K562 (cell line): Measurements from ENCODE around the gene MDP1. TPM values are rescaled to one million over a fixed set of nuclear protein-coding genes. Genes with fewer than 3 reads are reported as not detected.

Experiments used
- BRD9 ChIP-seq: fragments of 450-650 bp; IDR thresholded peaks from 2 replicates; pipeline ENCODE4 v1.6.1; 2018; ENCODE audit warnings: low read depth; ENCODE audit not compliant: partially characterized antibody
- CEBPB ChIP-seq: fragments of 450-650 bp; IDR thresholded peaks from 2 replicates; pipeline ENCODE4 v1.6.1; 2016; ENCODE audit warnings: missing genetic modification characterization, missing compliant biosample characterization
- CTBP1 ChIP-seq: fragments of 450-650 bp; IDR thresholded peaks from 2 replicates; pipeline ENCODE4 v1.6.1; 2016; ENCODE audit warnings: borderline replicate concordance
- HDGF ChIP-seq: fragments of 450-650 bp; IDR thresholded peaks from 2 replicates; pipeline ENCODE4 v1.6.1; 2016
- NBN ChIP-seq: fragments of 450-650 bp; IDR thresholded peaks from 2 replicates; pipeline ENCODE4 v1.6.1; 2016; ENCODE audit warnings: low read depth, mild to moderate bottlenecking
- NFIC ChIP-seq: fragments of 450-650 bp; IDR thresholded peaks from 2 replicates; pipeline ENCODE4 v1.6.1; 2017; ENCODE audit warnings: mild to moderate bottlenecking, inconsistent platforms
- RB1 ChIP-seq: fragments of 450-650 bp; IDR thresholded peaks from 2 replicates; pipeline ENCODE4 v1.6.1; 2017; ENCODE audit warnings: low read depth, mild to moderate bottlenecking
- RBBP5 ChIP-seq: fragments of 200-600 bp; sonication (generic); IDR thresholded peaks from 2 replicates; pipeline ENCODE4 v1.6.1; 2012; ENCODE audit warnings: borderline replicate concordance, mild to moderate bottlenecking, low read length, control low read depth, inconsistent platforms; ENCODE audit not compliant: insufficient read depth, poor library complexity, severe bottlenecking
- RUNX1 ChIP-seq: sonication (generic); IDR thresholded peaks from 2 replicates; pipeline ENCODE4 v1.6.1; 2016; ENCODE audit warnings: antibody characterized with exemption, low read depth
- SMAD4 ChIP-seq: fragments of 250-450 bp; sonication (Bioruptor Pico); conservative IDR thresholded peaks from 2 replicates; pipeline ENCODE4 v1.8.0; 2021; ENCODE audit warnings: inconsistent platforms, mild to moderate bottlenecking, moderate library complexity
- SNAPC5 ChIP-seq: fragments of 250-450 bp; sonication (Bioruptor Pico); IDR thresholded peaks from 2 replicates; pipeline ENCODE4 v1.8.0; 2021; ENCODE audit warnings: moderate library complexity, mild to moderate bottlenecking, inconsistent platforms
- SNIP1 ChIP-seq: fragments of 450-650 bp; IDR thresholded peaks from 2 replicates; pipeline ENCODE4 v1.7.1; 2017; ENCODE audit warnings: low read depth, mild to moderate bottlenecking
- SRSF1 ChIP-seq: fragments of 200-400 bp; formaldehyde crosslinking; IDR thresholded peaks from 2 replicates; pipeline ENCODE4 v1.6.1; 2017; ENCODE audit warnings: mild to moderate bottlenecking, low read depth, low read length, moderate library complexity
- SUPT5H ChIP-seq: fragments of 450-650 bp; IDR thresholded peaks from 2 replicates; pipeline ENCODE4 v1.6.1; 2016
- TCFL5 ChIP-seq: fragments of 250-450 bp; sonication (Bioruptor Pico); conservative IDR thresholded peaks from 2 replicates; pipeline ENCODE4 v1.6.1; 2021; ENCODE audit warnings: mild to moderate bottlenecking, moderate library complexity, matching md5 sums
- TRIM28 ChIP-seq: fragments of 450-650 bp; IDR thresholded peaks from 2 replicates; pipeline ENCODE4 v1.6.1; 2017
- ZBTB11 ChIP-seq, 3 experiments: fragments of 200-800 bp in 1 of 3; fragments of 250-450 bp in 1 of 3; fragments of 450-650 bp in 1 of 3; sonication (Bioruptor Pico) in 1 of 3; sonication (Bioruptor generic) in 1 of 3; formaldehyde crosslinking in 1 of 3; IDR thresholded peaks; 2 replicates each; pipeline versions ENCODE4 v1.6.1 to v1.8.0; 2016 to 2022; ENCODE audit warnings: mild to moderate bottlenecking in 2 of 3, missing genetic modification characterization in 2 of 3, missing compliant biosample characterization in 1 of 3, moderate library complexity in 1 of 3
- ZBTB2 ChIP-seq: fragments of 450-650 bp; IDR thresholded peaks from 2 replicates; pipeline ENCODE4 v1.6.1; 2016; ENCODE audit warnings: antibody characterized with exemption
- ZFX ChIP-seq: sonication (generic); formaldehyde crosslinking; IDR thresholded peaks from 2 replicates; pipeline ENCODE4 v1.8.0; 2022; ENCODE audit warnings: mild to moderate bottlenecking, missing genetic modification reagents, moderate library complexity
- ZNF174 ChIP-seq: fragments of 250-450 bp; sonication (Bioruptor Pico); IDR thresholded peaks from 2 replicates; pipeline ENCODE4 v1.4.0; 2020; ENCODE audit warnings: mild to moderate bottlenecking
- ZNF511 ChIP-seq: sonication (generic); formaldehyde crosslinking; IDR thresholded peaks from 2 replicates; pipeline ENCODE4 v1.8.0; 2022; ENCODE audit warnings: mild to moderate bottlenecking, missing genetic modification reagents
- polyA plus RNA-seq, 8 experiments: library from polyadenylated mRNA; depleted of rRNA in 4 of 8; stranded (reverse) in 5 of 8; unstranded in 3 of 8; fragments of >200 nt; fragmentation: Nextera tagmentation in 2 of 8; fragmentation: Illumina TruSeq in 1 of 8; extraction: Ambion mirVana in 2 of 8; extraction: Trizol in 1 of 8; gene quantifications; 2 replicates each; pipeline versions ENCODE4 v1.2.1 to v1.2.3, GENCODE V29; 2011 to 2014; ENCODE audit warnings: inconsistent platforms in 1 of 8, missing spikeins in 1 of 8
- total RNA-seq, 7 experiments: library from RNA; depleted of rRNA in 6 of 7; stranded (reverse); fragments of >200 nt in 6 of 7; fragmentation: Illumina TruSeq in 2 of 7; extraction: Trizol in 2 of 7; gene quantifications; 2 replicates each; pipeline versions ENCODE4 v1.2.1 to v1.2.3, GENCODE V29; 2011 to 2021; ENCODE audit warnings: low replicate concordance in 1 of 7

The MDP1 gene
- total and polyA plus RNA-seq, 9 of the 15 experiments (the other 6 are each of a cell fraction or from before 2014, with no cell fraction given) = 2.7 to 29.6 (median 11.0) TPM

DNA sequence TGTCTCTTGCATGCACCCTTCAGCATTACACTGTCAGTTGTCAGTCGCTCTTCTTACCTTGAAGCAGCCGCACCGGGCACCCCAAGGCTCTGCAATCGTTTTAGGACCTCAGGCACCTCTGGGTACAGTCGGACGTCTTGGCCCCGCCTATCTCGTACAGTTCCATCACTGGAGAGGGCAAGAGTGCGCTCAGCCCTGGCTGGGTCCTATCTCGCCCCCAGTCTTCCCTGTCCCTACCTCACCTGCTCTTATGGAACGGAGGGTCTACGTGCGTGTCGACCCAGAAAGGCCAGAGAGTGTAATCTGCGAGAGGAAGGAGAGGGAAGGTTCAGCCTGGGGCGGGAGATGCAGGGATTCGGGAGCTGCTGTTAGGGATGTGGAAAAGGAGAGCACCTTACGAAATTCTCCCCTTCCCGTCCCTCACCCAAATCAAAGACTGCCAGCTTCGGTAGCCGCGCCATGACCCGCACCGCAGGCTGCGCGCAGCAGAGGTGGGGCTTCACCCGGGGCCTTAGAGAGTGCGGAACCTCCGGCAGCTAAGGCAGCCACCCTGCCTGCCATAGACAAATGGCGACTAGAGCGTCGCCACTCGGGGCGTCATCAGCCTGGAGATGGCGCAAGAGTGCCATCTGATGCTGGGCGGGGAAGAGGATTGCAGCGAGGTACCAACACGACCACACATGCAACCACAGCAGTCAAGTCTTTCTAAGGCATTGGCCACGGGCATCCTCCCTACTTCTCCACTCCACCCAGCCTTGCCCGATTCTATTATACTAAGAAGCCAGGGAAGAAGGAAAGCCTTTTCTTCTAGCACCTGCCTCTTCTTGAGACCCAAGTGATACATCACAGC is at the start of gene MDP1 (continued):
- TF ChIP-seq TRIM28 (peak; percentile 45; the same call in 1 of the 2 replicates), CTBP1 (peak; percentile 81; the same call in 1 of the 2 replicates), SRSF1 (no peak), NFIC (no peak), ZBTB2 (no peak), ZFX (peak; percentile 73), SNAPC5 (no peak), SMAD4 (CRISPR knock-in tag) (peak; percentile 39; the same call in 1 of the 2 replicates), ZNF511 (CRISPR knock-in tag) (peak; percentile 51; the same call in 1 of the 2 replicates), ZNF174 (CRISPR knock-in tag) (no peak), SNIP1 (peak; percentile 84), ZBTB11 (CRISPR knock-in tag; IDR thresholded peaks at IDR 0.05) (peak in 1 of 3 experiments; percentile 75; a peak in 2 of 6 replicates), SUPT5H (peak; percentile 81), RUNX1 (0 out of 2 replicates have a peak, but pooled peaks have one; percentile 17), NBN (no peak), RB1 (peak; percentile 39; the same call in 1 of the 2 replicates), HDGF (no peak), TCFL5 (CRISPR knock-in tag) (no peak), CEBPB (tag) (peak; percentile 96), RBBP5 (peak; percentile 49), BRD9 (no peak)
